Duodenal mucosa (tissue), 2 donors: ENCODE results near the gene KCNE1.

Source experiments
- H3K27ac ChIP-seq: one replicate; pipeline ENCODE4 v1.7.0; 2013; ENCODE audit warnings: low read depth, low read length
- H3K27me3 ChIP-seq, 2 donors: one replicate each; pipeline ENCODE4 v1.7.0; 2013; ENCODE audit warnings: low read length in 2 of 2, control low read depth in 1 of 2; ENCODE audit not compliant: insufficient read depth in 2 of 2, control insufficient read depth in 1 of 2
- H3K36me3 ChIP-seq, 2 donors: one replicate each; pipeline ENCODE4 v1.7.0; 2013; ENCODE audit warnings: low read length in 2 of 2, control low read depth in 1 of 2; ENCODE audit not compliant: insufficient read depth in 2 of 2, control insufficient read depth in 1 of 2
- H3K4me1 ChIP-seq, 2 donors: one replicate each; pipeline ENCODE4 v1.7.0; 2013; ENCODE audit warnings: low read length in 2 of 2, control low read depth in 1 of 2; ENCODE audit not compliant: insufficient read depth in 2 of 2, control insufficient read depth in 1 of 2
- H3K4me3 ChIP-seq, 2 donors: one replicate each; pipeline ENCODE4 v1.7.0; 2013; ENCODE audit warnings: low read length in 2 of 2, low read depth in 1 of 2
- H3K9ac ChIP-seq, 2 donors: one replicate each; pipeline ENCODE4 v1.7.0; 2013; ENCODE audit warnings: low read length in 2 of 2, low read depth in 1 of 2
- H3K9me3 ChIP-seq, 2 donors: one replicate each; pipeline ENCODE4 v1.7.0; 2013; ENCODE audit warnings: low read length in 2 of 2, control low read depth in 1 of 2; ENCODE audit not compliant: control insufficient read depth in 1 of 2

KCNE1 gene

GRCh38 chr21:34536820-34537219 is 24.8 kb upstream of the KCNE1 start:
- Histone ChIP-seq H3K36me3 (no peaks in the 10 kb centered on the region), H3K27ac (no peak overlapping the region), H3K9me3 (no peaks in the 10 kb centered on the region), H3K4me1 (no peaks in the 10 kb centered on the region), H3K4me3 (no peak overlapping the region), H3K9ac (no peak overlapping the region), H3K27me3 (no peaks in the 10 kb centered on the region)

DNA sequence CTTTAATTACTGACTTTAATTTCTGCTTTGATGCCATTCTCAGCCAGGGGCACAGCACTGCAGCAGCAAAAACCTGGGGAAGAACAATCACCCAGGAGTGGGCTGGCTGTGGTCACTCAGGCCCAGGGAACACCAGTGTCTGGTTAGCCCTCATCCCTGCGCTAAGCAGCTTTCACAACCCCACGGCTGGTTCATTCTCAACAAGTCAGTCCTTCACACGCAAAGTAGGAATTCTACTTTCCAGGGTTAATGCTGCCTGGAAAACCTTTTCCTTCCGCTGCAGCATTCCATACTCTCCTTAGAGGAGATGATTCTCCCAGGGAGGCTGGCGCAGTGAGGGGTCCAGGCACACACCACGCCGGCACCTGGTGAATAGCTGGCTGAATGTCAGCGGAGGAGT is 24.3 kb upstream of the KCNE1 start:
- Histone ChIP-seq H3K9ac (no peak overlapping the region), H3K4me3 (no peak overlapping the region), H3K36me3 (no peaks in the 10 kb centered on the region), H3K27ac (no peak overlapping the region), H3K4me1 (no peaks in the 10 kb centered on the region), H3K9me3 (no peaks in the 10 kb centered on the region), H3K27me3 (no peaks in the 10 kb centered on the region)

GRCh38 chr21:34535886-34536285 is 23.9 kb upstream of the KCNE1 start:
- Histone ChIP-seq H3K9ac (no peak overlapping the region), H3K36me3 (no peaks in the 10 kb centered on the region), H3K27ac (no peak overlapping the region), H3K27me3 (no peaks in the 10 kb centered on the region), H3K4me3 (no peak overlapping the region), H3K4me1 (no peaks in the 10 kb centered on the region), H3K9me3 (no peaks in the 10 kb centered on the region)

DNA sequence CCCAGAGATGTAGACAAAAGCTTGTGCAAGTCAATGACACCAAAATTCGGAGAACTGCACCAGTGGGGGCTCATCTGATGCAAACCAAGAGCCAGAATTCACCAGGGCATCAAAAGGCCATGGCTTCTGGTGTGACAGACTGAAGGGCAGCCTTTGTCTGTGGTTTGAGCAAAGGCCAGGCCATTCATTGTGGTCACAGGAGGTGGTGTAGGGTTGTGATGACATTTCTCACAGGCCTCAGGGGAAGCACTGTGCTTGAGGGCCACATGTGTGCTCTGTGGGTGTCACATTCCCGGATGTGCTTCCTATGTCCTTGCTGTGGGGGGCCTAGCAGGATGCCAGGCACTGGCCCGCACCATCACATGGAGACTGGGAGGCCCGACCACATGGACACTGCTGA is 22.5 kb upstream of the KCNE1 start:
- H3K27ac ChIP-seq, result no peak overlapping the region
- no peaks in the 10 kb centered on the region for H3K27me3 ChIP-seq
- H3K36me3 ChIP-seq, result no peaks in the 10 kb centered on the region
- no peak overlapping the region for H3K9ac ChIP-seq
- no peak overlapping the region for H3K4me3 ChIP-seq
- H3K4me1 ChIP-seq, result no peaks in the 10 kb centered on the region
- H3K9me3 ChIP-seq, result no peaks in the 10 kb centered on the region

- H3K9me3 ChIP-seq, result no peaks in the 10 kb centered on the region
- no peak overlapping the region for H3K9ac ChIP-seq
- no peak overlapping the region for H3K27ac ChIP-seq
- no peak overlapping the region for H3K4me3 ChIP-seq
- no peaks in the 10 kb centered on the region for H3K27me3 ChIP-seq
- H3K36me3 ChIP-seq, result no peaks in the 10 kb centered on the region
- H3K4me1 ChIP-seq, result no peaks in the 10 kb centered on the region
Measured at GRCh38 chr21:34533938-34534337, 21.9 kb upstream of the KCNE1 start.

- Histone ChIP-seq H3K4me1 (peaks cover 5 to 10% of the 10 kb centered on the region in 2 donors), H3K9ac (no peak overlapping the region), H3K9me3 (no peaks in the 10 kb centered on the region), H3K27me3 (no peaks in the 10 kb centered on the region), H3K27ac (no peak overlapping the region), H3K4me3 (no peak overlapping the region), H3K36me3 (no peaks in the 10 kb centered on the region)
Measured at GRCh38 chr21:34531399-34531798, 19.4 kb upstream of the KCNE1 start.

GRCh38 chr21:34530261-34530660 is 18.3 kb upstream of the KCNE1 start:
- Histone ChIP-seq H3K36me3 (no peaks in the 10 kb centered on the region), H3K4me1 (peaks cover 5 to 14% of the 10 kb centered on the region in 2 donors), H3K27me3 (no peaks in the 10 kb centered on the region), H3K9ac (no peak overlapping the region), H3K4me3 (no peak overlapping the region), H3K27ac (no peak overlapping the region), H3K9me3 (no peaks in the 10 kb centered on the region)

- Histone ChIP-seq H3K4me3 (no peak overlapping the region), H3K27me3 (no peaks in the 10 kb centered on the region), H3K27ac (no peak overlapping the region), H3K36me3 (no peaks in the 10 kb centered on the region), H3K9ac (no peak overlapping the region), H3K9me3 (no peaks in the 10 kb centered on the region), H3K4me1 (peaks cover 16 to 27% of the 10 kb centered on the region in 2 donors)
Measured at GRCh38 chr21:34528131-34528561, 16.1 kb upstream of the KCNE1 start.

DNA sequence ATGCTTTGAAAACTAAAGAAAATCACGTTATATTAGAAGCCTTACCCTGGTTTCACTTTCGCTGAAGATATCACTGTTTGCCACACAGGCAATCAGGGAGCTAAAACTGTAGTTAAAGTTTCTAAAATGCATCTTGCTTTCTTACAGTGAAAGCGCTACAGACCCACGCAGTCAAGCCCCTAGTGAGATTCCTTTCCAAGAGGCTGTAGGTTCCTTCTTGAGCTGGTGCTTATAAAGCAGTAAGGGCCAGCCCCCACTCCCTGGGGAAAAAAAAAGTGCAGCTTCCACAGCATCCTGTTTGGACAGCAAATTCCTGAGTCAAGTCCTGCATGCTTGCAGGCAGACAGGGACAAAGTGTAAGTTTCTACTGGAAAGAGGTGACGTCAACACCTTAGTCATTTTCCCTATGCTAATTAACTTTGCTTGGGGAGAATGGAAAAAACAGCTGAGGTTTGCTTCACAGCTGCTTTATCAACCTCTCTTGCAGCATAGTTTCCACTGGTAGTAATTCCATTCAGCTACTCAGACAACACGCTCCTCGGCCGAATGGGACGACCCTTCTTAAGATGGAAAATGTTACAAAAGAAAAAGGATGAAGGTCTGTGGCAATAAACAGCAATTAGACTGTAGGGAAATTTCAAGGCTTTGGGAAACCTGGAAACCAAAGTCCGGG is 14.7 kb upstream of the KCNE1 start:
- Histone ChIP-seq H3K36me3 (peaks cover 0 to under 1% of the 10 kb centered on the region in 2 donors), H3K27me3 (no peaks in the 10 kb centered on the region), H3K9me3 (no peaks in the 10 kb centered on the region), H3K4me1 (peaks cover 29 to 37% of the 10 kb centered on the region in 2 donors), H3K27ac (peak overlapping the region; percentile 93), H3K9ac (peak overlapping the region; percentile 82 to 89), H3K4me3 (peak overlapping the region; percentile 59 to 68)

DNA sequence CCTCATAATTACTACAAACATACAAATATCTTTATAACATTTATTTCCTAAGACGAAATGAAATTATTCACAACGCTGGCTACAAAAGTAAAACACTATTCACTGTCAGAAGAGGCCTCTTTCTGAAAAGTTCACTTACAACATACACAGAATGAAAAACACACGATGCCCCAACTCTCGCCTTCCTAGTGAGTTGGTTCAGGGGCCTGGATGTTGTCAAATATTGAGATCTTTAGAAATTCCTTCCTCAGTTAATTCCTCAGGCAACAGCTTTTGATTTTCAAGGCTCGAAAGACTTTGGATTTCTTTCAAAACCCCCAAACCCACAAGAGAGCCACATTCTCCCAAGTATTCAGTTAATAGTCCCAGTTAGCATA is 14.2 kb upstream of the KCNE1 start:
- peak overlapping the region; percentile 93 for H3K27ac ChIP-seq
- peak overlapping the region; percentile 82 to 89 for H3K9ac ChIP-seq
- H3K4me3 ChIP-seq, result peak overlapping the region; percentile 59 to 68
- peaks cover 34 to 42% of the 10 kb centered on the region in 2 donors for H3K4me1 ChIP-seq
- H3K36me3 ChIP-seq, result peaks cover 2 to 6% of the 10 kb centered on the region in 2 donors
- no peaks in the 10 kb centered on the region for H3K27me3 ChIP-seq
- H3K9me3 ChIP-seq, result no peaks in the 10 kb centered on the region
